ENCODE data around the gene DEXI.
A peak's percentile ranks its signal among the peaks of the same experiment; 100 is the strongest.

The DEXI gene

DNA sequence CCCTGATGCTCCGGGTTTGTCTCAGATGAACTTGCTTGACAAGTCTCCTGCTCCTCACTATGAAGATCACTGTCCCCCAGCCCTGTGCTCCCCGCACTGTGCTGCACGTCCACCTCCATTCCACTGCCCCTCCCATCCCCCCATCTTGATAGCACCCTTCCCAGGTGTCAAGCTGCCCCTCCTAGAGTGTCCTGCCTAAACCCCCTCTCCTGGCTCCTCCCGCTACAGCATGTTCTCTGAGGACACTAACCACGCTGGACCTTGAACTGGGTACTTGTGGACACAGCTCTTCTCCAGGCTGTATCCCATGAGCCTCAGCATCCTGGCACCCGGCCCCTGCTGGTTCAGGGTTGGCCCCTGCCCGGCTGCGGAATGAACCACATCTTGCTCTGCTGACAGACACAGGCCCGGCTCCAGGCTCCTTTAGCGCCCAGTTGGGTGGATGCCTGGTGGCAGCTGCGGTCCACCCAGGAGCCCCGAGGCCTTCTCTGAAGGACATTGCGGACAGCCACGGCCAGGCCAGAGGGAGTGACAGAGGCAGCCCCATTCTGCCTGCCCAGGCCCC lies 18.5 kb downstream of the DEXI start:
- DNase-seq, result no peak

DNA sequence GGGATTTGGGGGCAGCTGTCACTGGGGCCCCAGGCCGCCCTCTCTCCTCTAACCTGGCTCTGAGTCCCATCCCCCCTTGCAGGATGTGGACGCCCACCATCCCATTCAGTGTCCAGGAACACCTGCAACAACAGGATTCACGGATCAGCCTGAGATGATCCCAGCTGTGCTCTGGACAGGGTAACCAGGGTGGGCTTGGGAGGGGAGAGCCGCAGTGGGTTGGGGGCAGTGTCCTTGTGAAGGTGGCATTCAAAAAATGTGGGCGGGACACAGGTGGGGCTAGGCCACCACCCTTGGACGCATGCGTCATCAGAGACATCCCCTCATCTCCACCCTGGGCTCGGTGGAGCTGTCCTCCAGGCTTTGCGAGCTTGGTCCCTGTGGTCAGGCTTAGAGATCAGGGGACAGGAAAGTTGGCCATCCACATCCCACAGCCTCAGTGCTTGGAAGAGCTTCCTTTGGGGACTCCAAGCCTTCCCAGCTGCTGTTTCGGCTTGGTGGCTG lies 19.1 kb downstream of the DEXI start:
- no peak for DNase-seq

DNA sequence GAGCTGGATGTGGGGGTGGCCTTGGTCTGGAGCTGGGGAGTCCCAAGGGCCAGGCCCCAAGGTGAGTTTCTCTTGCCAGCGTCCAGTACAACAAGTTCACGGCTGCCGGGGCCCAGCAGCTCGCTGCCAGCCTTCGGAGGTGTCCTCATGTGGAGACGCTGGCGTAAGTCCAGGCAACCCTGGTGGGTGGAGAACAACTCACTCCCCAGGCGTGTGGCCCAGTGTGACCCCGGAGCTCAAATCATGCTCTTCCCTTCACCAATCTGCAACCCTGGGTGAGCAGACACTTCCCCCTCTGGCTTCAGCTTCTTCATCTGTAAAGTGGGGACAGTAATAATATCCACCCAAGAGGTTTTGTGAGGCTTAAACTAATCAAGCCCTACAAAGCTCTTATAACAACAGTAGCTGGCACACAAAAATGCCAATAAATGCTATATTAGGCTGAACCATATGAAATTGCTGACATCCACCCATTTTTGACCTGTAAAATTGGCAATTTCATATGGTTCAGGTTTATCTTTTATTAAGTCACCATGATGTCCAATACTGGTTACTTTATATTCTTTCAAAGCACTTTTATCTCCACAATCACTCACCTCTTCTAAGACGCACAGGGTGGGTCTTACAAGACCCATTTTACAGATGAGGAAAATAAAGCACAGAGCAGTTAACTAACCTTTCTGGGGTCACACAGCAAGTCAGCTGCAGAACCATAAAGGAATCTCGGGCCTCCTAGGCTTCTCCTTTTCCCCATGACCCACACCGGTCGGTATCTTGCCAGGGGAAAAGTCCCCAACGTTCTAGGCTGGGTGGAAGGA lies 19.7 kb downstream of the DEXI start:
- DNase-seq, result no peak

DNA sequence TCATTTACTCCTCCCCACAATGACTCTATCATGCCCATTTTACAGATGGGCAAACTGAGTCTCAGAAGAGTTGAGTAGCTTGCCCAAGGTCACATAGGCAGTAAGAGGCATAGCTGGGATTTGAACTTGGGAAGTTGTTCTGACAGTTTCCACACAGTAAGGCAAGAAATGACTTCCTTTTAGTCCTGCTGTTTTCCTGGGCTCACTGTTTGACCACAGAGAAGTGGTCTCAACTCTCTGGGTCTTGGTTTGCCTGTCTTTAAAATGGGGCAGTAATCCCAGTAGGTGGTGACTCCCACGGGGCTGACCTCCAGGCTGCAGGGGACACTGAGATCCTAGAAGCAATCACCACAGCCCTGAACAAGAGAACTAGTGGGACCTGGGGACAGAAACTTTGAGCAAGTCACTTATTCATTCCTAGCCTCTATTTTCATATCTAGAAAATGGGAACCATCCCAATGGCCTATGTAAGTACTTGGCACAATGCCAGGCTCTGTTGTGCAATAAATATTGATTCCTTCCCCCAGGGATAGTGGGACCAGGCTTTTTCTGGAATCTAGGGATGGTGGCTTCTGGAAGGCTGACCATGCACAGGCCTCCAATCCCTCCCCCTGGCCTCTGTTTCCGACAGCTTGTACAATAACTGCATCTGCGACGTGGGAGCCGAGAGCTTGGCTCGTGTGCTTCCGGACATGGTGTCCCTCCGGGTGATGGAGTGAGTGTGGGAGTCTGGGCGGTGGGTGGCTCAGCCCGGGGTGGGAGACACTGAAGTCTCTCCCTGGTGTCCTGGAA lies 20.5 kb downstream of the DEXI start:
- DNase-seq, result no peak

DNA sequence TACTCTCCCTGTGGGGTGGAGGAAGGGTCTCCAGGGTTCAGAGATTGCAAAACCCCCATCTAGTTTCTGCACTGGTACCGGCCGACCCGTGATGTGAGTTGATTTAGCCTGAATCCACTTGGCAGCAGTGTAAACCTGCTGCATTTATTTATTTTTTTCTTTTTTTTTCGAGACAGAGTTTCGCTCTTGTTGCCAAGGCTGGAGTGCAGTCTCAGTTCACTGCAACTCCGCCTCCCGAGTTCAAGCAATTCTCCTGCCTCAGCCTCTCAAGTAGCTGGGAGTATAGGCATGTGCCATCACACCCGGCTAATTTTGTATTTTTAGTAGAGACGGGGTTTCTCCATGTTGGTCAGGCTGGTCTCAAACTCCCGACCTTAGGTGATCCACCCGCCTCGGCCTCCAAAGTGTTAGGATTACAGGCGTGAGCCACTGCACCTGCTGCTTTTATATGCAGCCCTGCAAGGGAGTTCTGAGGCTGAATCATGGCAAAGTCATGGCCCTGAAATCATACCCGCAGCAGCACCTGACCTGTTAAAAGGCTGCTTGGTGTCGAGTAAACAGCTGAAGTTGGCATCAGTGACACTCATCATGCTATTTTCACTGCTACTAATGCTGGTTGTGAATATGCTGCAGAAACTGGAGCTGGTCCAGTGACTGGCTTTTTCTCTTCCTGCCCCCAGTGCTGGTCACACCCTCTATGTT lies 21.4 kb downstream of the DEXI start:
- DNase-seq, result peak; percentile 31

DNA sequence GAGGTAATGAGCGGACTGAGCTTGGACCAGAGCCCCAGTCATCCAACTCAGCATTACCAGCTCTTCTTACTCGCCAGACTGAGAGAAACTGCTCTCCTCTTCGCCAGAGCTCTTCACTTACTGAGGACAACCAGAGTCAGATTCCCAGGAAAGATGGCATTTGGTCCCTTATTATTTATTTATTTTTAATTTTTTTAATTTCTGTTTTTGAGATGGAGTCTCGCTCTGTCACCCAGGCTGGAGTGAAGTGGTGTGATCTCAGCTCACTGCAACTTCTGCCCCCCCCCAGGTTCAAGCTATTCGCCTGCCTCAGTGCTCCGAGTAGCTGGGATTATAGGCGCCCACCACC lies 23.3 kb downstream of the DEXI start:
- no peak for DNase-seq

DNA sequence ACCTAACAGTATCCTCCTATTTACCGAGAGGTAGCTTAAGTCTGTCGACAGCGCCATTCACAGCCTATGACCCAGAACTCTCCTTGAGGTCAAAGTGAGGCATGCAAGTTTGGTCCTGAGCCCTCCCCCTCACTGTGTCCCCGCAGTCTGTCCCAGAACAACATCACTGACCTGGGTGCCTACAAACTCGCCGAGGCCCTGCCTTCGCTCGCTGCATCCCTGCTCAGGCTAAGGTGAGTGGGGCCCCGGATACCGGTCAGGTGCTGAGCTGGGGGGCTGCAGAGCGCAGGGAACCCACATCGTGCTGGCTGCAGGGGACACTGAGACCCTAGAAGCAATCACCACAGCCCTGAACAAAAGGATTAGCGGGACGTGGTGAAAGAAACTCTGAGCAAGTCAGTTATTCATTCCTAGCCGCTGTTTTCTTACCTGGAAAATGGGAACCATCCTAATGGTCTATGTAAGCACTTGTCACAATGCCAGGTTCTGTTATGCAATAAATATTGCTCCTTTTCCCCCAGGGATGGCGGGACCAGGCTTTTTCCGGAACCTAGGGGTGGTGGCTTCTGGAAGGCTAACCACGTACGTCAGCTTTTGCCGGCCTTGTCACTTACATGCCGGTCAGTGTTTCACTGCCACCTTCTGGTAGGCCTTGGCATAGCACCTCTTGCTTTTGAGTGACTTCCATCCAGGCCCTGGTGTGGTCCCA lies 23.8 kb downstream of the DEXI start:
- peak; percentile 70 for DNase-seq

DNA sequence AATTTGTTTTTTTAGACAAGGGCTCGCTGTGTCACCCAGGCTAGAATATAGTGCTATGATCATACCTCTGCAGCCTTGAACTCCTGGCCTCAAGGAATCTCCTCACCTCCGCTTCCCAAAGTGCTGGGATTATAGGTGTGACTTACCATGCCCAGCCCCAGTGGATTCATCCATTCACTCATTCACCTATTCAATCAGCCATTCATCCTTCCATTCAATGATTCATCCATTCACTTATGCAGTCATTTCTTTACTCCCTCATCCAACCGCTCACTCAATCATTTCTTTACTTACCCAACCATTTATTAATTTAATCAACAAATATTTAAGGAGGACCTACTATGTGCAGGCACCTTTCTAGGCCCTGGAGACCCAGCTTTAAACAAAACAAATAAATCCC lies 25.7 kb downstream of the DEXI start:
- DNase-seq, result no peak

DNA sequence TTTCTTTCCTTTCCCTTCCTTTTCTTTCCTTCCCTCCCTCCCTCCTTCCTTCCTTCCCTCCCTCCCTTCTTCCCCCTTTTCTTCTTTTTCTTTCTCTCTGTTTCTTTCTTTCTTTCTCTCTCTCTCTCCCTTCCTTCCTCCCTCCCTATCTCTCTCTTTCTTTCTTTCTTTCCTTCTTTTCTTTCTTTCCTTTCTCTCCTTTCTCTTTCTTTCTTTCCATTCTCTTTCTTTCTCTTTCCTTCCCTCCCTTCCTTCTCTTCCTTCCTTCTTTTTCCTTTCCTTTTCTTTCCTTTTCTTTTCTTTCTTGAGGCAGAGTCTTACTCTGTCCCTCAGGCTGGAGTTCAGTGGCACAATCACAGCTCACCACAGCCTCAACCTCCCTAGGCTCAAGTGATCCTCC lies 31.0 kb downstream of the DEXI start:
- no peak for DNase-seq

DNA sequence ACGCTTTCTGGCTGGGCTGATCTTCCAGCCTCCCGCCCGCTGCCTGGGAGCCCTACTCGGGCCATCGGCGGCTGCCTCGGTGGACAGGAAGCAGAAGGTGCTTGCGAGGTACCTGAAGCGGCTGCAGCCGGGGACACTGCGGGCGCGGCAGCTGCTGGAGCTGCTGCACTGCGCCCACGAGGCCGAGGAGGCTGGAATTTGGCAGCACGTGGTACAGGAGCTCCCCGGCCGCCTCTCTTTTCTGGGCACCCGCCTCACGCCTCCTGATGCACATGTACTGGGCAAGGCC lies 34.6 kb downstream of the DEXI start:
- no peak for DNase-seq

DNA sequence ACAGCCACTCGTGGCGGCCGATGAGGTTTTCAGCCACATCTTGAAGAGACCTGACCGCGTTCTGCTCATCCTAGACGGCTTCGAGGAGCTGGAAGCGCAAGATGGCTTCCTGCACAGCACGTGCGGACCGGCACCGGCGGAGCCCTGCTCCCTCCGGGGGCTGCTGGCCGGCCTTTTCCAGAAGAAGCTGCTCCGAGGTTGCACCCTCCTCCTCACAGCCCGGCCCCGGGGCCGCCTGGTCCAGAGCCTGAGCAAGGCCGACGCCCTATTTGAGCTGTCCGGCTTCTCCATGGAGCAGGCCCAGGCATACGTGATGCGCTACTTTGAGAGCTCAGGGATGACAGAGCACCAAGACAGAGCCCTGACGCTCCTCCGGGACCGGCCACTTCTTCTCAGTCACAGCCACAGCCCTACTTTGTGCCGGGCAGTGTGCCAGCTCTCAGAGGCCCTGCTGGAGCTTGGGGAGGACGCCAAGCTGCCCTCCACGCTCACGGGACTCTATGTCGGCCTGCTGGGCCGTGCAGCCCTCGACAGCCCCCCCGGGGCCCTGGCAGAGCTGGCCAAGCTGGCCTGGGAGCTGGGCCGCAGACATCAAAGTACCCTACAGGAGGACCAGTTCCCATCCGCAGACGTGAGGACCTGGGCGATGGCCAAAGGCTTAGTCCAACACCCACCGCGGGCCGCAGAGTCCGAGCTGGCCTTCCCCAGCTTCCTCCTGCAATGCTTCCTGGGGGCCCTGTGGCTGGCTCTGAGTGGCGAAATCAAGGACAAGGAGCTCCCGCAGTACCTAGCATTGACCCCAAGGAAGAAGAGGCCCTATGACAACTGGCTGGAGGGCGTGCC lies 35.1 kb downstream of the DEXI start:
- no peak for DNase-seq

DNA sequence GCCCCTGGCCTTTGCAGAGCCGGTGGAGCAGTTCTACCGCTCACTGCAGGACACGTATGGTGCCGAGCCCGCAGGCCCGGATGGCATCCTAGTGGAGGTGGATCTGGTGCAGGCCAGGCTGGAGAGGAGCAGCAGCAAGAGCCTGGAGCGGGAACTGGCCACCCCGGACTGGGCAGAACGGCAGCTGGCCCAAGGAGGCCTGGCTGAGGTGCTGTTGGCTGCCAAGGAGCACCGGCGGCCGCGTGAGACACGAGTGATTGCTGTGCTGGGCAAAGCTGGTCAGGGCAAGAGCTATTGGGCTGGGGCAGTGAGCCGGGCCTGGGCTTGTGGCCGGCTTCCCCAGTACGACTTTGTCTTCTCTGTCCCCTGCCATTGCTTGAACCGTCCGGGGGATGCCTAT lies 35.8 kb downstream of the DEXI start:
- no peak for DNase-seq

DNA sequence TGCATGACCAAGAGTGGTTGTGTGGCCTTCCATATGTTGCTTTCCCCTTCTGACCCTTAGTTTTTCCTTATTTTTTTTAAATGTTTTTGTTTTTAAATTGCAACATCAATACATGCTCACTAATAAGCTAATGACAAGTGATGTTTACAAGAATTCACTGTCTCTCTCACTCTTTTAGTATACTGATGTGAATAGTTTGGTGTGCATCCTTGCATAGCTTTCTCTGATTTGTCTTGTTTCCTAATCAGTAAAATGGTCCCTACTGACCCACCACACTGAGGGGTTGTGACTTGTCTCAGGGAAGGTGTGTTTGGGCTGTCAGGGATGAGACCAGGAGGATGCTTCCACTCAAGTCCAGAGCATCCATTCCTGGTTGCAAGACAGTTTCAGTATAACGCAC lies 39.3 kb downstream of the DEXI start:
- no peak for DNase-seq

DNA sequence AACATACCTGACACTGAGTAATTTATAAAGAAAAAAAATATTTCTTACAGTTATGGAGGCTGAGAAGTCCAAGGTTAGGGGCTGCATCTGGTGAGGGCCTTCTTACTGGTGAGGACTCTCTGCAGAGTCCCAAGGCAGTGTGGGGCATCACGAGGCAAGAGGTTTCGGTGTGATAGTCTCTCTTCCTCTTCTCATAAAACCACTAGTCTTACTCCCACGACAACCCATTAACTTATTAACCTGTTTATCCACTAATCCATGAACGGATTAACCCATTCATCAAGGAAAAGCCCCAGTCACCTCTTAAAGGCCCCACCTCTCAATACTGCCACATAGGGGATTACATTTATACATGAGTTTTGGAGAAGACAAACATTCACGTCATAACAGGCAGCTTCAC lies 45.1 kb downstream of the DEXI start:
- no peak for DNase-seq

DNA sequence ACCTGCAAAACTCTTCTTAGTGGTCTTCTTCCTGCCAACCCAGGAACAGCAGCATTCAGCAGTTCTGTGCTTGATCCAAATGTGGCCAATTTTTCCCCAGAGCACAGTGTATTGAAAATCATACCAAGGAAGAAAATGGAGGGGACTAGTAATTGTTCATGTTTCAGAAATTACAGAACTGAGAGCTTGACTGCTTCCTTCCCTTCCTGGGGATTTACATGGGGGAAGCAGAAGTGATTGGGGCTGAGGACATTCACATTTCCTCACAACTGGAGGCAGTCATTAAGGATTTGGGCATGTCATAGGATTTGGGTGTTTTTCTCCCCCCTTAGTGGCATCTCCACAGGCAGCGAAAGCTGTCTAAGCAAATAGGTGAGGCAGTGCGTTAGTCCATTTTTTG lies 45.5 kb downstream of the DEXI start:
- DNase-seq, result no peak

DNA sequence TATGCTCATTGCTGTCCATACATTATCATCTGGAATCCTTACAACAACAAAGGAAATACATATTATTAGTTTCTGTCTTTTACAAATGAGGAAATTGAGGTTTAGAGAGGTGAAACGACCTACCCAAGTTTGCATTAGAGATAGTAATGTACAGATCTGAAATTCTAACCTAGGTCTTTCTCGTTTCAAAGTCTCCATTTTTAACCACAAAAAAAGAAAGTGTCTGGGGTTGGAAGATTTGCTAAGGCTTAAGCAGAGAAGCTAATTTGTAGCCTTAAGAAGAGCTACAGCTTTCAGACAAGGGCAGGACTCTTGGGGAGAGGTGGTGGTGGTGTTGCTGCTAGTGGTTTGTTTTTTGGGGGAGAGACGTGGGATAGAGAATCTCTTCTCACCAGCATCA lies 46.1 kb downstream of the DEXI start:
- DNase-seq, result no peak

DNA sequence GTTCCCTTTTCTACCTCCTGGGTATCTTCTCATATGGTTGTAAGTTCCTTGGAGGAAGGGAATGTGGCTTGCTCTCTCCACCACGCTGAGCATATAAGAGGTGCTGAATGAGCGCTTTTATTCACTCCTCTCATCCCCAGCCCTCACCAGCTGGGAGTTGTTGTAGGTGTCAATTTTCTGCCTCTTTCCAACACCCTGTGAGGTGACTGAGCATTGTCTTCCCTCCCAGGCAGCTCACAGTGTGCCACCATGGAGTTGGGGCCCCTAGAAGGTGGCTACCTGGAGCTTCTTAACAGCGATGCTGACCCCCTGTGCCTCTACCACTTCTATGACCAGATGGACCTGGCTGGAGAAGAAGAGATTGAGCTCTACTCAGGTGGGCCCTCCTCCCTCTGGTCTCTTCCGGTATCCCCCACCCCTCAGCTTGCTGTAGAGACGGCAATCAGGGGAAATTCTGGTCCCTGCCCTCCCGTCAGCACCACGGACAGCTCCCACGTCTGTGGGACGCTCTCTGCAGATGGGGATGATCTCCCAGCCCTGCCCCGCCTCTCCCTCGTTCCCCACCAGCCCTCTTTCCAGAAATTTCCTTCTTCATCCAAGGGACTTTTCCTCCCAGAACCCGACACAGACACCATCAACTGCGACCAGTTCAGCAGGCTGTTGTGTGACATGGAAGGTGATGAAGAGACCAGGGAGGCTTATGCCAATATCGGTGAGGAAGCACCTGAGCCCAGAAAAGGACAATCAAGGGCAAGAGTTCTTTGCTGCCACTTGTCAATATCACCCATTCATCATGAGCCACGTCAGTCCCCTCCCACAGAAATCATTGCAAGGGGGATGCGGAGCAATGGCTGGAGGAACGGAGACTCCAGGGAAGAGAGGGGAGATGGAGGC lies 47.0 kb downstream of the DEXI start:
- DNase-seq, result no peak

DNA sequence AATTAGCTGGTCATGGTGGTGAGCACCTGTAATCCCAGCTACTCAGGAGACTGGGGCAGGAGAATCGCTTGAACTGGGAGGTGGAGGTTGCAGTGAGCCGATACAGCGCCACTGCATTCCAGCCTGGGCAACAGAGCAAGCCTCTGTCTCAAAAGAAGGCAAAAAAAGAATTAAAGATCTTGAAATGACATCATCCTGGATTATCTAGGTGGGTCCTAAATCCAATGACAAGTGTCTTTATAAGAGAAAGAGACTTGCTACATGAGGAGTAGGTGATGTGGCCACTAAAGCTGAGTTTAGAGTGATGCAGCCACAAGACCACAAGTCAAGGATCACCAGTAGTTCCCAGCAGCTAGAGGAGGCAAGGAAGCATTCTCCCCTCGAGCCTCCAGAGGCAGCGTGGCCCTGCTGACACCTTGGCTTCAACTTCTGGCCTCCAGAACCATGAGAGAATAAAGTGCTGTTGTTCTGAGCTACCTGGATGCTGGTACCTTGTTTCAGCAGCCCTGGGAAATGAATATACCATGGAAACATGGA lies 49.4 kb downstream of the DEXI start:
- no peak for DNase-seq

DNA sequence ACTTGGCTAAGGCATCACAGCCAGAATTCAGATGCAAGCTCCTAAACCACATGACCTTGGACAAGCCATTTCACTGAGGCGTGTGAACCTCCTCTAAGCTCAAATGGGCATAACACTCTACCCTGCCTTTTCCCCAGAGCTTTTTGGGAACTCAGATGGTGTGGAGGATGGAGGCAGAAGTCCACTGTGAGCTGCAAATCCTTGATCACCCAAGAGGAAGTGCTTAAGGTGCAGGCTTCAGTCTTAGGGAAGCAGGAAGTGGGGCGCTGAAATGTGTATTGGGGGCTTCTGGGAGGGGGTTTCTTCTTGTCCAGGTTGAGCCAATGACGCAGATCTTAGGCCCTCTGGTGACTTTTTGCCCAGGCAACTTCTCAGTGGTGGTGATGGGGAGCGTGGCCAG lies 52.4 kb downstream of the DEXI start:
- no peak for DNase-seq

DNA sequence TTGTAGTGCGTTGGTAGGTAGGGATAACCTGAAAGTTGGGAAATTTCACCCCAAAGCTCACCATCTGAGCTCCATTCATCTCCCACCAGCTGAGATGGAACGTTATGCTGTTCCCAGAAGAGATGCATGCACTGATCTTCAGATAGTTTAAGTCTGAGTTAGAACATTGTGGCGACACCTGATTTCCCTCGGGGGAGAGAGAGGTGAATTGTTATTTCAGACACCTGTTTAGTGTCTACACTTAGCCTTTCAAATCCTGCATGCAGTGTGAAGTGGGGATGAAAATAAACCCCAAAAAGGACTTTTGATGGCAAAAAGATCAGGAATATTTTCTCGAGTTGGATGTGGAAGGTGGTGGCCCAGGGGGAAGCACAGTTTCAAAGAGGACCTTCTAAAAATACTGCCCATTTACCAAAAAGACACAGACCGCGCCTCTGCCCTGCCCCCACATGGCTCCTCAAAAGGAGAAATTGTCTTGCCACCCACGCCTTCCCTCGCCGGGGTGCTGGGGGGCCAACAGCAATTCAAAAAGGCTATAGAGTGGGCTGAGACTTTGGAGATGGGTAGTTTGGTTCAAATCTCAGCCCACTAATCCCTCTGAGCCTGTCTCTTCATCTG lies 53.8 kb downstream of the DEXI start:
- DNase-seq, result no peak
